Neuronal stem cell (in vitro differentiated cells): ENCODE data around the gene RAC2.

ENCODE experiments used
- DNase-seq: peaks from one replicate; pipeline ENCODE4 v3.0.0-alpha.2; 2013; ENCODE audit warnings: low spot score
- H2AFZ ChIP-seq: one replicate; pipeline ENCODE4 v1.6.1; 2013; ENCODE audit warnings: mild to moderate bottlenecking, low read length, inconsistent platforms
- H2AK5ac ChIP-seq: 2 replicates; pipeline ENCODE4 v1.6.1; 2013; ENCODE audit warnings: low read depth, mild to moderate bottlenecking, inconsistent platforms, low read length, moderate library complexity, mixed read lengths
- H2BK120ac ChIP-seq: 2 replicates; pipeline ENCODE4 v1.6.1; 2013; ENCODE audit warnings: low read depth, mild to moderate bottlenecking, inconsistent platforms, low read length, moderate library complexity, mixed read lengths
- H2BK12ac ChIP-seq: one replicate; pipeline ENCODE4 v1.6.1; 2013; ENCODE audit warnings: low read length, inconsistent platforms
- H2BK15ac ChIP-seq: 2 replicates; pipeline ENCODE4 v1.6.1; 2013; ENCODE audit warnings: mild to moderate bottlenecking, low read length, inconsistent platforms, mixed read lengths
- H2BK5ac ChIP-seq: one replicate; pipeline ENCODE4 v1.6.1; 2013; ENCODE audit warnings: inconsistent platforms, mild to moderate bottlenecking, low read length, moderate library complexity
- H3K14ac ChIP-seq: one replicate; pipeline ENCODE4 v1.6.1; 2013; ENCODE audit warnings: low read length, inconsistent platforms
- H3K18ac ChIP-seq: 2 replicates; pipeline ENCODE4 v1.6.1; 2013; ENCODE audit warnings: low read length, inconsistent platforms
- H3K23ac ChIP-seq: 2 replicates; pipeline ENCODE4 v1.6.1; 2013; ENCODE audit warnings: low read depth, mild to moderate bottlenecking, mixed read lengths, low read length, inconsistent platforms; ENCODE audit not compliant: poor library complexity
- H3K27ac ChIP-seq: replicated peaks from 3 replicates; pipeline ENCODE4 v1.5.1; 2013; ENCODE audit warnings: low read length, inconsistent platforms
- H3K27me3 ChIP-seq, 3 experiments: 2 replicates each; pipeline ENCODE4 v1.6.1; 2013; ENCODE audit warnings: low read length in 3 of 3, mild to moderate bottlenecking in 2 of 3, inconsistent platforms in 1 of 3, low read depth in 1 of 3, mixed read lengths in 1 of 3, moderate library complexity in 1 of 3; ENCODE audit not compliant: control insufficient read depth in 3 of 3, insufficient read depth in 3 of 3
- H3K36me3 ChIP-seq, 2 donors: replicated peaks in 1 of 2; 2 replicates each; pipeline ENCODE4 v1.6.1; 2013; ENCODE audit warnings: low read length in 2 of 2; ENCODE audit not compliant: control insufficient read depth in 2 of 2, insufficient read depth in 2 of 2
- H3K4ac ChIP-seq: 2 replicates; pipeline ENCODE4 v1.6.1; 2013; ENCODE audit warnings: inconsistent platforms, mild to moderate bottlenecking, low read length, moderate library complexity
- H3K4me1 ChIP-seq, 2 donors: 1 replicate in 1 of 2; 2 replicates in 1 of 2; pipeline ENCODE4 v1.6.1; 2013; ENCODE audit warnings: low read length in 2 of 2, low read depth in 1 of 2; ENCODE audit not compliant: control insufficient read depth in 2 of 2, insufficient read depth in 1 of 2
- H3K4me2 ChIP-seq: one replicate; pipeline ENCODE4 v1.6.1; 2013; ENCODE audit warnings: mild to moderate bottlenecking, low read length, inconsistent platforms; ENCODE audit not compliant: insufficient read depth, poor library complexity, severe bottlenecking
- H3K4me3 ChIP-seq, 2 donors: 2 replicates each; pipeline ENCODE4 v1.5.1; 2013; ENCODE audit warnings: low read length in 2 of 2, mild to moderate bottlenecking in 2 of 2, inconsistent platforms in 1 of 2, moderate library complexity in 1 of 2
- H3K79me1 ChIP-seq: one replicate; pipeline ENCODE4 v1.6.1; 2013; ENCODE audit warnings: low read depth, mild to moderate bottlenecking, inconsistent platforms, low read length, moderate library complexity
- H3K9ac ChIP-seq: one replicate; pipeline ENCODE4 v1.6.1; 2013; ENCODE audit warnings: mild to moderate bottlenecking, low read depth, low read length, inconsistent platforms; ENCODE audit not compliant: poor library complexity
- H3K9me3 ChIP-seq, 2 donors: replicated peaks in 1 of 2; 2 replicates each; pipeline versions ENCODE3 to v1.6.1; 2013; ENCODE audit warnings: low read length in 2 of 2, mild to moderate bottlenecking in 2 of 2, inconsistent platforms in 1 of 2, low read depth in 1 of 2, mixed read lengths in 1 of 2, moderate library complexity in 1 of 2; ENCODE audit not compliant: control insufficient read depth in 2 of 2, insufficient read depth in 1 of 2
- H4K8ac ChIP-seq: one replicate; pipeline ENCODE4 v1.6.1; 2013; ENCODE audit warnings: low read depth, mild to moderate bottlenecking, inconsistent platforms, low read length, moderate library complexity
- H4K91ac ChIP-seq: one replicate; pipeline ENCODE4 v1.6.1; 2013; ENCODE audit warnings: low read length, low read depth, mild to moderate bottlenecking, inconsistent platforms; ENCODE audit not compliant: poor library complexity
- whole genome bisulfite sequencing, 2 donors: extraction: QIAGEN DNeasy Blood & Tissue Kit; methylation state at CpG; one replicate each; pipeline ENCODE4 v1.1.7; 2013; ENCODE audit warnings: missing lambda C conversion rate in 2 of 2, mixed read lengths in 1 of 2; ENCODE audit not compliant: insufficient read length in 2 of 2, insufficient replicate concordance in 1 of 2; ENCODE audit errors: extremely low coverage in 2 of 2; 5-methylcytosine and 5-hydroxymethylcytosine counted together

The RAC2 gene

GRCh38 chr22:37177755-37178154, 66.3 kb downstream of the RAC2 start:
- no peaks in the 10 kb centered on the region for H3K79me1 ChIP-seq
- peaks cover 0 to 32% of the 10 kb centered on the region in 2 donors for H3K36me3 ChIP-seq
- H3K4ac ChIP-seq = no peak overlapping the region
- no peak for DNase-seq
- no peak overlapping the region for H3K4me3 ChIP-seq
- H3K18ac ChIP-seq = no peak overlapping the region
- H3K27me3 ChIP-seq = no peaks in the 10 kb centered on the region
- no peak overlapping the region for H3K23ac ChIP-seq
- no peak overlapping the region for H2BK120ac ChIP-seq
- H2BK15ac ChIP-seq = no peak overlapping the region
- no peak overlapping the region for H2AFZ ChIP-seq
- no peak overlapping the region for H2BK5ac ChIP-seq
- no peak overlapping the region for H3K4me2 ChIP-seq
- peaks cover 12 to 13% of the 10 kb centered on the region in 2 donors for H3K4me1 ChIP-seq
- no peak overlapping the region for H3K9ac ChIP-seq
- H4K8ac ChIP-seq = no peak overlapping the region
- no peak overlapping the region for H2BK12ac ChIP-seq
- H4K91ac ChIP-seq = no peak overlapping the region
- no peak overlapping the region for H3K27ac ChIP-seq
- no CpG with 5 or more reads among the region's 3 CpGs for WGBS, 2 donors
- H3K14ac ChIP-seq = no peak overlapping the region
- no peaks in the 10 kb centered on the region for H3K9me3 ChIP-seq
- H2AK5ac ChIP-seq = no peak overlapping the region

GRCh38 chr22:37177221-37177620, 66.8 kb downstream of the RAC2 start:
- no CpG with 5 or more reads among the region's 5 CpGs for WGBS, 2 donors
- H4K91ac ChIP-seq = no peak overlapping the region
- no peak overlapping the region for H3K27ac ChIP-seq

GRCh38 chr22:37176464-37177061, 67.5 kb downstream of the RAC2 start:
- WGBS, 2 donors = no CpG with 5 or more reads among the region's 23 CpGs
- peaks cover 0 to 20% of the 10 kb centered on the region in 2 donors for H3K36me3 ChIP-seq
- H3K23ac ChIP-seq = no peak overlapping the region
- H4K8ac ChIP-seq = no peak overlapping the region
- no peak overlapping the region for H3K4me2 ChIP-seq
- H3K27me3 ChIP-seq = no peaks in the 10 kb centered on the region
- no peak for DNase-seq
- no peaks in the 10 kb centered on the region for H3K9me3 ChIP-seq
- H2BK12ac ChIP-seq = no peak overlapping the region
- H2AK5ac ChIP-seq = no peak overlapping the region
- H3K4ac ChIP-seq = no peak overlapping the region
- H4K91ac ChIP-seq = no peak overlapping the region
- peak overlapping the region; percentile 77 for H3K18ac ChIP-seq
- H3K27ac ChIP-seq = no peak overlapping the region
- H2BK120ac ChIP-seq = no peak overlapping the region
- H2BK15ac ChIP-seq = no peak overlapping the region
- H3K14ac ChIP-seq = peak overlapping the region; percentile 66
- H2AFZ ChIP-seq = no peak overlapping the region
- H3K9ac ChIP-seq = no peak overlapping the region
- peaks cover 12 to 13% of the 10 kb centered on the region in 2 donors for H3K4me1 ChIP-seq
- H3K4me3 ChIP-seq = no peak overlapping the region
- no peak overlapping the region for H2BK5ac ChIP-seq
- H3K79me1 ChIP-seq = no peaks in the 10 kb centered on the region

More at GRCh38 chr22:37177221-37177620, 66.8 kb downstream of the RAC2 start:
- H3K23ac ChIP-seq = no peak overlapping the region
- peaks cover 12 to 13% of the 10 kb centered on the region in 2 donors for H3K4me1 ChIP-seq
- H3K79me1 ChIP-seq = no peaks in the 10 kb centered on the region
- H3K18ac ChIP-seq = no peak overlapping the region
- DNase-seq = no peak
- no peak overlapping the region for H3K4me2 ChIP-seq
- H2BK15ac ChIP-seq = no peak overlapping the region
- H4K8ac ChIP-seq = no peak overlapping the region
- H2AFZ ChIP-seq = no peak overlapping the region
- H2BK120ac ChIP-seq = no peak overlapping the region
- H2BK12ac ChIP-seq = no peak overlapping the region
- H3K9ac ChIP-seq = no peak overlapping the region
- no peak overlapping the region for H3K4ac ChIP-seq
- H3K14ac ChIP-seq = no peak overlapping the region
- H3K36me3 ChIP-seq = peaks cover 0 to 27% of the 10 kb centered on the region in 2 donors
- no peak overlapping the region for H2BK5ac ChIP-seq
- no peaks in the 10 kb centered on the region for H3K27me3 ChIP-seq
- no peaks in the 10 kb centered on the region for H3K9me3 ChIP-seq
- H2AK5ac ChIP-seq = no peak overlapping the region
- H3K4me3 ChIP-seq = no peak overlapping the region

GRCh38 chr22:37175414-37176281, 68.4 kb downstream of the RAC2 start:
- H3K4me1 ChIP-seq = peaks cover 12 to 13% of the 10 kb centered on the region in 2 donors
- peak overlapping the region; percentile 9 for H2AK5ac ChIP-seq
- no peak overlapping the region for H3K4me2 ChIP-seq
- H2AFZ ChIP-seq = no peak overlapping the region
- no peaks in the 10 kb centered on the region for H3K9me3 ChIP-seq
- DNase-seq = no peak
- H3K27me3 ChIP-seq = no peaks in the 10 kb centered on the region
- H2BK120ac ChIP-seq = no peak overlapping the region
- no peak overlapping the region for H4K8ac ChIP-seq
- H3K18ac ChIP-seq = peak overlapping the region; percentile 23
- H3K79me1 ChIP-seq = no peaks in the 10 kb centered on the region
- WGBS, 2 donors = no CpG with 5 or more reads among the region's 18 CpGs
- peak overlapping the region; percentile 52 for H2BK15ac ChIP-seq
- no peak overlapping the region for H3K27ac ChIP-seq
- H2BK5ac ChIP-seq = no peak overlapping the region
- peak overlapping the region; percentile 15 for H3K14ac ChIP-seq
- H3K36me3 ChIP-seq = peaks cover 0 to 11% of the 10 kb centered on the region in 2 donors
- H3K4ac ChIP-seq = no peak overlapping the region
- no peak overlapping the region for H2BK12ac ChIP-seq
- H3K9ac ChIP-seq = no peak overlapping the region
- H3K23ac ChIP-seq = no peak overlapping the region
- H3K4me3 ChIP-seq = no peak overlapping the region
- no peak overlapping the region for H4K91ac ChIP-seq
